Daoy (cell line): ENCODE measurements around the gene ZNF80. TPM values are rescaled to one million over a fixed set of nuclear protein-coding genes. Genes with fewer than 3 reads are reported as not detected.
A peak's percentile ranks its signal among the peaks of the same experiment; 100 is the strongest.
"Not testable (repeated sequence)": the region's sequence is repeated elsewhere in the genome, so short reads cannot be mapped to it uniquely, and the experiment has no call there.

Experiments
- DNase-seq: peaks from one replicate; pipeline ENCODE4 v3.0.0-alpha.2; 2015; ENCODE audit warnings: low read depth
- total RNA-seq: library from RNA; depleted of rRNA; stranded (reverse); fragments of >200 nt; shearing (Covaris generic); gene quantifications from 2 replicates; pipeline ENCODE4 v1.2.3, GENCODE V29; 2014; rRNA removed

ZNF80 gene
- total RNA-seq = not detected in 2 replicates

- DNase-seq = not testable (repeated sequence)
Observed at GRCh38 chr3:114237478-114237877, at the start of gene ZNF80. Gene ZNF80 (minus strand): TSS chr3:114237578. CDS start chr3:114237074, 504 bp downstream.

- DNase-seq = no peak
Observed at GRCh38 chr3:114286266-114286665, 48.9 kb upstream of the ZNF80 start.

- no peak for DNase-seq
Observed at GRCh38 chr3:114285648-114286230, 48.4 kb upstream of the ZNF80 start.

GRCh38 chr3:114284644-114285043, 47.3 kb upstream of the ZNF80 start:
- no peak for DNase-seq

- DNase-seq = not testable (repeated sequence)
Observed at GRCh38 chr3:114276856-114277255, 39.5 kb upstream of the ZNF80 start.

- no peak for DNase-seq
Observed at GRCh38 chr3:114274929-114275328, 37.6 kb upstream of the ZNF80 start.

- DNase-seq = no peak
Observed at GRCh38 chr3:114272271-114272670, 34.9 kb upstream of the ZNF80 start.

GRCh38 chr3:114270019-114270418, 32.6 kb upstream of the ZNF80 start:
- DNase-seq = no peak

GRCh38 chr3:114260152-114260551, 22.8 kb upstream of the ZNF80 start:
- no peak for DNase-seq

- no peak for DNase-seq
Observed at GRCh38 chr3:114259566-114259965, 22.2 kb upstream of the ZNF80 start.

- no peak for DNase-seq
Observed at GRCh38 chr3:114253505-114253904, 16.1 kb upstream of the ZNF80 start.

- DNase-seq = no peak
Observed at GRCh38 chr3:114252954-114253353, 15.6 kb upstream of the ZNF80 start.

GRCh38 chr3:114242947-114243346, 5.6 kb upstream of the ZNF80 start:
- DNase-seq = no peak

- no peak for DNase-seq
Observed at GRCh38 chr3:114241262-114241661, 3.9 kb upstream of the ZNF80 start.

GRCh38 chr3:114238146-114238785, 888 bp upstream of the ZNF80 start:
- DNase-seq = not testable (repeated sequence)

- no peak for DNase-seq
Observed at GRCh38 chr3:114235431-114235830, 1.9 kb downstream of the ZNF80 start.

GRCh38 chr3:114234745-114235144, 2.6 kb downstream of the ZNF80 start:
- DNase-seq = no peak

- DNase-seq = no peak
Observed at GRCh38 chr3:114231616-114232015, 5.8 kb downstream of the ZNF80 start.

- DNase-seq = no peak
Observed at GRCh38 chr3:114227076-114227475, 10.3 kb downstream of the ZNF80 start.

- DNase-seq = no peak
Observed at GRCh38 chr3:114226313-114226712, 11.1 kb downstream of the ZNF80 start.

GRCh38 chr3:114223143-114223542, 14.2 kb downstream of the ZNF80 start:
- no peak for DNase-seq

- DNase-seq = no peak
Observed at GRCh38 chr3:114221881-114222264, 15.5 kb downstream of the ZNF80 start.

- DNase-seq = peak; percentile 17
Observed at GRCh38 chr3:114221165-114221880, 16.1 kb downstream of the ZNF80 start.
